ENCODE results near the gene HOMER2.

HOMER2 gene

DNA sequence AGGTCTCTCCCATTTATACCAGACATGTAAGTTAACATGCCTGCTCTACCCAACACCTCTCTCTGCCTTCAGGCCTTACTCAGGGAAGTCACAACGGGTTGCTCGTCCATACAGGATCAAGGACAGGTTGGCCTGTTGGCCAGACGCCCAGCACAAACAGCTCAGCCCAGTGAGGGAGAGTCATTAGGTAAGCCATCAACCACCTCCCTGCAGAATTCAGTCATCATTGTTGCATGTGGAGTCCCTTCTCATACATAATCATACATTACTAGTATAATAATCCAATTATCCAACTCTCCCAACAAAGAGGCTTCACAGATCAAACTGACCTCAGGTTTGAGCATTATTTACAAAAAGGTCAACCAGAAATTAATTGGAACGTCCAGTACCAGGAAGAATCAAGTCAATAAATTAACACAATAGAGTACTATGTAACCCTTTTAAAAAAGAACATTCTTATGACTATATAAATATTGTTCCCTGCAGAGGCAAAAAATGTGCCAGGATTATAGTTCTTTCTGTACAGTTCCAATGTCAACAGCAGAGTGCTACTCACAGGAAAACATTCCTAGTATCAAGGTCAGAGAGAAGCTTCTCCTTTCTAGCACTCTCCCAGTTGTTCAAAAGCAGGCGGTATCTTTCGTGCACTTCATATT, 33.2 kb downstream of the HOMER2 start:
- H3K79me2 ChIP-seq (ENCODE audit: insufficient read depth, low read length) = no peaks in the 10 kb centered on the region
- H3K4me2 ChIP-seq (ENCODE audit: insufficient read depth, low read length) = no peak overlapping the region
- TF ChIP-seq, protein P1, sequence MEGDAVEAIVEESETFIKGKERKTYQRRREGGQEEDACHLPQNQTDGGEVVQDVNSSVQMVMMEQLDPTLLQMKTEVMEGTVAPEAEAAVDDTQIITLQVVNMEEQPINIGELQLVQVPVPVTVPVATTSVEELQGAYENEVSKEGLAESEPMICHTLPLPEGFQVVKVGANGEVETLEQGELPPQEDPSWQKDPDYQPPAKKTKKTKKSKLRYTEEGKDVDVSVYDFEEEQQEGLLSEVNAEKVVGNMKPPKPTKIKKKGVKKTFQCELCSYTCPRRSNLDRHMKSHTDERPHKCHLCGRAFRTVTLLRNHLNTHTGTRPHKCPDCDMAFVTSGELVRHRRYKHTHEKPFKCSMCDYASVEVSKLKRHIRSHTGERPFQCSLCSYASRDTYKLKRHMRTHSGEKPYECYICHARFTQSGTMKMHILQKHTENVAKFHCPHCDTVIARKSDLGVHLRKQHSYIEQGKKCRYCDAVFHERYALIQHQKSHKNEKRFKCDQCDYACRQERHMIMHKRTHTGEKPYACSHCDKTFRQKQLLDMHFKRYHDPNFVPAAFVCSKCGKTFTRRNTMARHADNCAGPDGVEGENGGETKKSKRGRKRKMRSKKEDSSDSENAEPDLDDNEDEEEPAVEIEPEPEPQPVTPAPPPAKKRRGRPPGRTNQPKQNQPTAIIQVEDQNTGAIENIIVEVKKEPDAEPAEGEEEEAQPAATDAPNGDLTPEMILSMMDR (IDR thresholded peaks at IDR 0.05; ENCODE audit: borderline replicate concordance, extremely low read depth, low read length, poor library complexity, severe bottlenecking) = no peak
- no peak for TF ChIP-seq EZH2 (IDR thresholded peaks at IDR 0.05; ENCODE audit: borderline replicate concordance, low read depth, low read length, severe bottlenecking)
- no peak for DNase-seq
- no peak overlapping the region for H2AFZ ChIP-seq (ENCODE audit: low read depth, low read length)
- H3K9me3 ChIP-seq (ENCODE audit: insufficient read depth, low read length, severe bottlenecking) = no peaks in the 10 kb centered on the region
- no peak overlapping the region for H3K9ac ChIP-seq (ENCODE audit: low read depth, low read length)
- H3K27ac ChIP-seq (ENCODE audit: low read length) = no peak overlapping the region
- ATAC-seq (ENCODE audit: insufficient read depth, low read depth) = no peak
- no peaks in the 10 kb centered on the region for H3K36me3 ChIP-seq (ENCODE audit: insufficient read depth, low read length)
- no peaks in the 10 kb centered on the region for H3K27me3 ChIP-seq (ENCODE audit: insufficient read depth, low read length, poor library complexity)
- no peak overlapping the region for H3K4me3 ChIP-seq (ENCODE audit: low read depth in 1 of 2, low read length in 2 of 2)
- H3K4me1 ChIP-seq (ENCODE audit: insufficient read depth, low read length) = no peaks in the 10 kb centered on the region
- no peaks in the 10 kb centered on the region for H4K20me1 ChIP-seq (ENCODE audit: insufficient read depth, low read length)

DNA sequence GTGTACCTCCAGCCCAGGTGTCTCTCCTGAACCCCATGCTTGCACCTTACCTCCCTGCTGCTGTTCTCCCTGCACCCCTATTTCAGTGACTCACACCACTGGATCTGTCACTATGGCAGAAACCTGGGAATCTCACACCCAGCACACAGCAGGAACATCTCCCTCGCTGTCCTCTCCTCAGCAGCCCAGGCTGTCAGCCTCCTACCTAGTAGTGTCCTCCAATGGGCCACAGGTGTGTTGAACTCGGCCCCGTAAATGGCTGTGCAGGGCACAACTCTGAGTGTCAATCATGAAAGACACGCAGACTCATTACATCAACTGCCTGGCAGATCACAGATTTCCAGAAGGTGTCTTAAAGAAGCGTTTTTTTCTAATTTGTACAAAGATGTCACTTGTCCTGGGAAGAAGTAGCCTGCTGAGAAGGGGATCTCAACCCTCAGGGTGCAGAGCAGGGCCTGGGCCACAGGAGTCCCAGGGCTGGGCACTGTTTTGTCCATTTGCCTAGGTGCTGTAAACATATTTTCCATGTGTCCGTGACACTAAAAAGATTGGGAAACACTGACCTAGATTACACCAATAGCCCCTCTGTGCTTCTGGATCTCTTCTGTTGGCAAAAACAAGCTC, 33.8 kb downstream of the HOMER2 start:
- no peaks in the 10 kb centered on the region for H4K20me1 ChIP-seq (ENCODE audit: insufficient read depth, low read length)

DNA sequence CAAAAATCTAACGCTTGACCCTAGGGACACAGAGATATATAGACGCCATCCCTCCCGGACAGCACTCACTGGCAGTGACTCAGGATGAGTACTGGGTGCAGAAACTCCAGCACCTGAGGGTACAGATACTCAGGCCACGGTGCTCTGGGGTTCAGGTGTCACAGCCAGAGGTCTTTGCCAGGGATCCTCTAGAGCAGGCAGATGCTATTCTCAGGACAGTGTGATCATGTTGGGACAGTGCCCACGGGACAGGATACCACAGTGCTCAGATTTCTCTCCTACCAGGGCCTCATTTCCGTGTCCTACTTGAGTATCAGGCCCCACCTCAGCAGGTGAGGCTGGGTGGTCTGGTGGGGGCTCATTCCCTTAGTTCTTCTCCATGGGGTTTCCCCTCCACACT, 34.4 kb downstream of the HOMER2 start:
- no peak for TF ChIP-seq EZH2 (IDR thresholded peaks at IDR 0.05; ENCODE audit: borderline replicate concordance, low read depth, low read length, severe bottlenecking)
- TF ChIP-seq, protein P1 (IDR thresholded peaks at IDR 0.05; ENCODE audit: borderline replicate concordance, extremely low read depth, low read length, poor library complexity, severe bottlenecking) = no peak
- ATAC-seq (ENCODE audit: insufficient read depth, low read depth) (no peak), DNase-seq (no peak)
- H3K4me1 ChIP-seq (ENCODE audit: insufficient read depth, low read length) = no peaks in the 10 kb centered on the region
- H3K27ac ChIP-seq (ENCODE audit: low read length) = no peak overlapping the region
- no peaks in the 10 kb centered on the region for H3K9me3 ChIP-seq (ENCODE audit: insufficient read depth, low read length, severe bottlenecking)
- no peaks in the 10 kb centered on the region for H4K20me1 ChIP-seq (ENCODE audit: insufficient read depth, low read length)
- H3K79me2 ChIP-seq (ENCODE audit: insufficient read depth, low read length) = no peaks in the 10 kb centered on the region
- no peaks in the 10 kb centered on the region for H3K27me3 ChIP-seq (ENCODE audit: insufficient read depth, low read length, poor library complexity)
- H3K9ac ChIP-seq (ENCODE audit: low read depth, low read length) = no peak overlapping the region
- no peak overlapping the region for H2AFZ ChIP-seq (ENCODE audit: low read depth, low read length)
- no peak overlapping the region for H3K4me2 ChIP-seq (ENCODE audit: insufficient read depth, low read length)
- no peak overlapping the region for H3K4me3 ChIP-seq (ENCODE audit: low read depth in 1 of 2, low read length in 2 of 2)
- no peaks in the 10 kb centered on the region for H3K36me3 ChIP-seq (ENCODE audit: insufficient read depth, low read length)

More for the DNA sequence above, 33.8 kb downstream of the HOMER2 start:
- no peak overlapping the region for H3K9ac ChIP-seq (ENCODE audit: low read depth, low read length)
- no peaks in the 10 kb centered on the region for H3K36me3 ChIP-seq (ENCODE audit: insufficient read depth, low read length)
- H3K79me2 ChIP-seq (ENCODE audit: insufficient read depth, low read length) = no peaks in the 10 kb centered on the region
- H3K27me3 ChIP-seq (ENCODE audit: insufficient read depth, low read length, poor library complexity) = no peaks in the 10 kb centered on the region
- H2AFZ ChIP-seq (ENCODE audit: low read depth, low read length) = no peak overlapping the region
- H3K4me3 ChIP-seq (ENCODE audit: low read depth in 1 of 2, low read length in 2 of 2) = no peak overlapping the region
- DNase-seq = no peak
- no peak for TF ChIP-seq EZH2 (IDR thresholded peaks at IDR 0.05; ENCODE audit: borderline replicate concordance, low read depth, low read length, severe bottlenecking)
- TF ChIP-seq, protein P1 (IDR thresholded peaks at IDR 0.05; ENCODE audit: borderline replicate concordance, extremely low read depth, low read length, poor library complexity, severe bottlenecking) = no peak
- H3K4me1 ChIP-seq (ENCODE audit: insufficient read depth, low read length) = no peaks in the 10 kb centered on the region
- H3K4me2 ChIP-seq (ENCODE audit: insufficient read depth, low read length) = no peak overlapping the region
- H3K9me3 ChIP-seq (ENCODE audit: insufficient read depth, low read length, severe bottlenecking) = no peaks in the 10 kb centered on the region
- ATAC-seq (ENCODE audit: insufficient read depth, low read depth) = no peak
- no peak overlapping the region for H3K27ac ChIP-seq (ENCODE audit: low read length)

All from DND-41 (cell line).